WTC11 (cell line): ENCODE data around the gene EDC3.

Experiments used
- CTCF ChIP-seq: fragments of 200-600 bp; IDR thresholded peaks from 2 replicates; pipeline ENCODE4 v1.8.0; 2022; ENCODE audit warnings: antibody characterized with exemption
- HMGA2 ChIP-seq: fragments of 250-450 bp; sonication (Bioruptor Pico); IDR thresholded peaks from 2 replicates; pipeline ENCODE4 v1.4.0; 2021; ENCODE audit warnings: mild to moderate bottlenecking, moderate library complexity
- IRF2 ChIP-seq: sonication (generic); formaldehyde crosslinking; IDR thresholded peaks from 2 replicates; pipeline ENCODE4 v1.8.0; 2022; ENCODE audit warnings: low read depth, missing genetic modification reagents, borderline replicate concordance
- NFE2L1 ChIP-seq: sonication (generic); formaldehyde crosslinking; IDR thresholded peaks from 2 replicates; pipeline ENCODE4 v1.8.1; 2023; ENCODE audit warnings: missing genetic modification reagents
- ZNF416 ChIP-seq: fragments of 250-450 bp; sonication (Bioruptor Pico); IDR thresholded peaks from 2 replicates; pipeline ENCODE4 v1.9.0; 2021; ENCODE audit warnings: mild to moderate bottlenecking, inconsistent platforms
- TF ChIP-seq, protein P1 (sequence below): sonication (generic); formaldehyde crosslinking; IDR thresholded peaks from 2 replicates; pipeline ENCODE4 v1.8.0; 2022; ENCODE audit warnings: mild to moderate bottlenecking, missing genetic modification reagents

- no peak for TF ChIP-seq CTCF
- TF ChIP-seq IRF2 (CRISPR knock-in tag): no peak
- TF ChIP-seq, protein P1, sequence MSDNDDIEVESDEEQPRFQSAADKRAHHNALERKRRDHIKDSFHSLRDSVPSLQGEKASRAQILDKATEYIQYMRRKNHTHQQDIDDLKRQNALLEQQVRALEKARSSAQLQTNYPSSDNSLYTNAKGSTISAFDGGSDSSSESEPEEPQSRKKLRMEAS (CRISPR knock-in tag): no peak
- TF ChIP-seq ZNF416: no peak
- no peak for TF ChIP-seq NFE2L1 (CRISPR knock-in tag)
- TF ChIP-seq HMGA2 (CRISPR knock-in tag): no peak
These were observed 15.4 kb downstream of the EDC3 start for GRCh38 chr15:74680456-74680855.
